Medulla oblongata (tissue), 1 donor: ENCODE results near the gene TLX1.

Experiments used
- DNase-seq: peaks from one replicate; pipeline ENCODE4 v3.0.0-alpha.2; 2015; ENCODE audit errors: extremely low spot score

The TLX1 gene

DNA sequence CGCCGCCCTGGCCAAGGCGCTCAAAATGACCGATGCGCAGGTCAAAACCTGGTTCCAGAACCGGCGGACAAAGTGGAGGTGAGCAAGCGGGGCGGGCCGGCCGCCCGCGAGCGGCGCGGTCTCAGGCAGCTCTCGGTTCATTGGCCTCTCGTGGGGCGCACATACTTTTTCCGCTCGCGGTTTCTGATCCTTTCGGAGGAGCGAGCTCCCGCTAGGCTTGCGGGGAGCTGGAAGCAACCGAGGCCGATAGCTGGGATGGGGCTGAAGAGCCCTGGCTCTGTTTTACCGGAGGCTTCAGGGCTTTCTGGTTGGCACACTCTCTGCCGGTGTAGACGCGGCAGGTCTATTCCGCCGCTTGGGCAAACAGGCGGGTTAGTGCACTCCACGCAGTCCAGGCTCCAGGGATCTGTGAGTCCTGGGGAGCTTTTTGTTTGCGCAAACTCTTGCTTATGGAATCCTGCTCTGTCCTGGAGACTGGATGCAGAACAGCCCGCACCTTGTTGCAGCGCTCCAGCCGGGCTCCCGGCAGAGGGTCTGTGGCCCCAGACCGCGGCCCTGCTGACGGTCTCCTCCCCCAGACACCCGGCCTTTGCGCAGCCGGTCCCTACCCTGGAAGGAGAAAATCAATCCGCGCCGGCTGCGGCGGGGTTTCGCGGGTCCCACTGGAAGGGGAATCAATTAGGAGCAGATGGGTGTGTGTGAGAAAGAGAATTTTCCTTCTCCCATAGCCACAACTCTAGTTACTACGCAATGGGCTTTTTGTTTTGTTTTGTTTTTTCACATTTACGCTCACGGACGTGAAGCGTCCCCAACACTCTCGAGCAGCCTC lies 3.4 kb downstream of the TLX1 start:
- no peak for DNase-seq

DNA sequence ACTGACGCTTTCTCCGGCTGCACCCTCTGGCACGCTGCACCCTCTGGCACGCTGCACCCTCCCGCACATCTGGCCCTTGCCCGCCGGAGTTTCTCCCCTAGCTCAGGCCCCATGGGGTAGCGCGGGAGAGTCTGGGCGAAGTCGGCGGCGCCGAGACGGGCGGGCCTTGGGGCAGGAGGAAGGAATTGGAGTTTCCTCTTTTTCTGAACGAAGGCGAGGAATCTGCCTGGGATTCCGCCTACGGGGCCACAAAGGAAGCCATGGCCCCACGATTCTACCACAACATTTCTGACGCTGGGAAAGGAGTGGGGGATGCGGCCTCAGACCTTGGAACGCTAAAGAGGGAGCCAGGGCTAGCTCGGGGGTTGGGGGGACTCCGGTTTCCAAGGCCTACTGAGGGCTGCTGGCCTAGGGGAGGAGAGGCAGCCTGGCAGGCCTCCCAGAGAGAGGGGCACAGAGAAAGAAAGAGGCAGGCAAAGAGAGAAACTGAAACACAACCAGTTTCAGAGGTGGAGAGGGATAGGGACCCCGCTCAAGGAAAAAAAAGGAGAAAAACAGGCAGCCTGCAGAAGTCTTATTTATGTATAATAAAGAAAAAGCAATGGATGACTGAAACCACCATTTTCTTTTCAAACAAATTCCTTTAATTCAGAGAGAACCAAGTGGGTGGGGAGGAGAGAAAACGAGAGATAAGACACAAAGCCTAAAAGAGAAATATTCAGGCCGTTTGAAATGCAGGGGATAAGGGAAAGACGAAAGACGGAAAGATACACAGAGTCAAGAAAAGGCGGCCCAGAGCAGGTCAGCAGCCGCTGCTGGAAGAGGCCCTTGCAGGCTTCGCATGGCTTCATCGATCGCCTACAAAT lies 4.3 kb downstream of the TLX1 start:
- no peak for DNase-seq

DNA sequence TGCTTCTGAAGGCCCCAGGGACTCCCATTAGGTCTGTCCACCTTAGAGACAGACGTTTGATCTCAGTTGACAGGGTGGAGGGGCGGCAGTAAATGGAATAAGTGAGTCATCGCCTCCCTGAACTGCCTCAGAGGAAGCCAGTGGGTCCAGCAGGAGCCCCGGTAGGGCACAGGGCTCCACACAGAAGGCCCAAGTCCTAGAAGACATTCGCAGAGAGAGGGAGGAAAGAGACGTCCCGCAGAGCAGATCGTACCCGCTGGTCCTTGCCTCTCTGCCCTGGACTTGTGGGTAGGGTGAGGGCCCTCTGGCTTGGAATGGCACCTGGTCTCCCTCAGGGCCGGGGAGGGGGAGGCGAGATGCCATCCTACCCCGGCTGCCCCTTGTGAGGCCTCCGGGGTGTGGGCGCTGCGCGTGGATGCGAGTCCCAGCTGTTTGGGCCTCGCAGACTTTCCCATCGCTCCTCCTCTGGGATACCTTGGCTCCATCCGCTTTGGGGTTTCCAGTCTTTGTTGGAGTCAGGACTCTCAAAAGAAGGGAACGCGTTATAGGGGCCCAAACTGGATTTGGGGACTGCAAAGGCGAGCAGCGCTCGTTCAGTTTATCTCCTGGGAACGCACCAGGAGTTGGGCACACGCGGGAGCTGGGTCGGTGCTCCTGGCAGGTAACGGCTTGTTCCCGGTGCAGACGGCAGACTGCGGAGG lies 5.1 kb downstream of the TLX1 start:
- DNase-seq = no peak

DNA sequence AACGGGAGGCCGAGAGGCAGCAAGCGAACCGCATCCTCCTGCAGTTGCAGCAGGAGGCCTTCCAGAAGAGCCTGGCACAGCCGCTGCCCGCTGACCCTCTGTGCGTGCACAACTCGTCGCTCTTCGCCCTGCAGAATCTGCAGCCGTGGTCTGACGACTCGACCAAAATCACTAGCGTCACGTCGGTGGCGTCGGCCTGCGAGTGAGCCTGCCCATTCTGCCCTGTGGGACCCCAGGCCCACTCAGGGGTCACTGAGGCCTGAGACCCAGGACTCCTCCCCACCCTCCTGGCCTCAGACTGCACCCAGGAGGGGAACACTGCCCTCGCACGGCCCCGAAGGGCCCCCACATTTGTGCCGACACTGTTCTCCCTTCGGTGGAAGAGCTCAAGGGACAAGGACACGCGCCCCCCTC lies 5.6 kb downstream of the TLX1 start:
- no peak for DNase-seq

DNA sequence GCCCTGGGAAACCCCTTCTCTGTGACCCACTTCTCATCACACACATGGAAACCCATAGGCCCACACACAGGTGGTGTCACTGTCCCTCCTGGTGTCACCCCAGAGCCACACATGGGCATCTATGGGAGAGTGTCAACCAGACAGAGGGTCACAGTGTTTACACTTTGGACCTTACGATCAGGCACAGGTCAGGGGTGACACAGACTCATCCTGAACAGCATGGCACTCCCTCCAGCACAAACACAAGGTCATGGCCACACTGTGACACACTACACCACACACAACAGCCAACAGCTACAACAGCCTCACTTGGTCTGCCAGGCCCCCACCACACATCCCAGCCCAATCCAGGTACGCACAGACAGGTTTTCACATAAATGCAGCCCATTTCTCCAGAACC lies 6.2 kb downstream of the TLX1 start:
- DNase-seq = no peak

DNA sequence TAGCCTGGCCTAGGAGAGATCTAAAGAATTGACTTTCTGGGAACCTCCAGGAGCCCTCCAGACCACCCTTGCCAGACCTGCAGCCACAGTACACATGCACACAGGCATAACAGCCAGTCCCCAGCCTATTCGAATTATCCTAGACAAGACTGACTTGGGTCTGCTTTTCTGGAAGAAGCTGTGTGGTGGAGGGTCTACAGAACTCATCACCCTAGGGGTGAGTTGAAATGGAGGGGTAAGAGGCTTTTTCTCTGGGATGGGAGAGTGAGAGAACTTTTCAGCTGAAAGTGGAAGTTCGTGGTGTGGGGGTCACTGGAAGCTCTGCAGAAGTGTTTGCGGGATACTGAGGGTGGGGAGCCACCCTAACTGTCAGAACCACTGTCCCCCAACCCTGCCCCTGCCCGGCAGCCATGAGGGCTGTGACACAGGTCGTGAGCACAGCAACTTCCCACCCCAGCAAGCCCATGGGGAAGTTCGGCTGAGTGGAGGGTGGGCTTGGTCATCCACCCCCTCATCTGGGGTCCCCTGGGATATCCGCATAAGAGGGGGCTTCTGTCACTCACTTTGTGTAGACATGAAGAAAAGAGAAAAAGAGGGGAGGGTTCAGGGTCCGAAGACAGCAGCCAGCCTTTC lies 7.8 kb downstream of the TLX1 start:
- no peak for DNase-seq

DNA sequence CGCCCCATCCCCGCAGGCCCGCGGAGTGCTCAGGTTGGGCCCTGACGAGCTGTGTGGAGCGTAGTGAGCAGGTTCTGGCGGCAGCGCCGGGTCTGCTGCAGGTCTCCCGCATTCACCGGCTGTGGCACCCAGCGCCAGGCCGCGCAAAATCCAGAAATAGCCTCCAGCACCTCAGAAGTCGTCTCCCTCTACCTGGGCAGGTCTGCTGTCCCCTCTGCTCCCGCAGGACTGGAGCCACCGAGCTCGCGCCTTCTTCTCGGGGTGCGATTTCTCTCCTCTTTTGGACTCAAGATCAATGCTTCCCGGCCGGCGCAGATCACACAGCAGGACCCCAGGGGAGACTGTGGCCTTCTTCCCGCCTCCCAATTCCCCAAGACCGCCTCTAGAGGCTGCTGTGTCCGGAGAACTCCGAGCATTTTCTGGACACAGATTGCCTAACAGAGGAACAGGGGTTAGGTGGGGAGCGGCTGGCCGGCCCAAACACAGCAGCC lies 8.4 kb downstream of the TLX1 start:
- DNase-seq = no peak

DNA sequence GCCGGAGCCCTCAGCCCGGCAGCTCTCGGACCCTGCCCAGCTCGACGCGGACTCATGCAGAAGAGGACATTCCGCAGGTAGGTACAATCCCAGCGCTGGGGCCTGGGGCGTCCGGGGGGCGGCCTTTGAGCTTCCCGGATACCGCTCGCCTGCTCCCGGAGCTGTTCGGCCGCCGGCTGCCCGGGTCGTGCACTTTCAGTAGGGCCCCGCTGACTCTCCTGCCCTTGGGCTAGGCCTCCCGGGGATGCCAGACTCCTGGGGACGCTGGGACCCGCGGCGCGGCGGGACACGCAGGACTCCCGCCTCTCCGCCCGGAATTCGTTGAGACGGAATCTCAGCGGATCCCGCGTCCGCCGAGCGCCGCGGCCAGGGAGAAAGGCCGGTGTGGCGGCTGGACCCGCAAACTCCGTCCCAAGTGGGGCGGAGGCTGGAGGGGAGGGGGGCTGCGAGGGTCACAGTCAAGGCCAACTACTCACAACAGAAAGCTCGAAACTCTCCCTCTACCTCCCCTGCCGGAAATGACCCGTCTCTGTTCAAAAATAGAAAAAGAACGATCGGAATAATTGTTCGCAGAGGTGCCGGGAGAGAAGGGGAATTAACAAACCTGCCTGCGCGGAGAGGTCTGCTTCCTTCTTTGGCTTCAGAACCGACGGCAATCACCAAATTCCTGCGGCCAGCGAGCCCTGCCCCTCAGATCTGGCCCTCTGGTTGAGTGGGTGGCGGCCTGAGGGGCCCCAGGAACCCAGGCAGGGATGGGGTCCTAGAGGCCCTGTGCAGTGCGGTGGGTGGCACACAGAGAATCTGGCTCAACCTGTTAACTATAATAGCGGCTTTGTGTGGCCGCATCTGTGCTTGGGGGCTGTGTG lies 9.2 kb downstream of the TLX1 start:
- DNase-seq = no peak

DNA sequence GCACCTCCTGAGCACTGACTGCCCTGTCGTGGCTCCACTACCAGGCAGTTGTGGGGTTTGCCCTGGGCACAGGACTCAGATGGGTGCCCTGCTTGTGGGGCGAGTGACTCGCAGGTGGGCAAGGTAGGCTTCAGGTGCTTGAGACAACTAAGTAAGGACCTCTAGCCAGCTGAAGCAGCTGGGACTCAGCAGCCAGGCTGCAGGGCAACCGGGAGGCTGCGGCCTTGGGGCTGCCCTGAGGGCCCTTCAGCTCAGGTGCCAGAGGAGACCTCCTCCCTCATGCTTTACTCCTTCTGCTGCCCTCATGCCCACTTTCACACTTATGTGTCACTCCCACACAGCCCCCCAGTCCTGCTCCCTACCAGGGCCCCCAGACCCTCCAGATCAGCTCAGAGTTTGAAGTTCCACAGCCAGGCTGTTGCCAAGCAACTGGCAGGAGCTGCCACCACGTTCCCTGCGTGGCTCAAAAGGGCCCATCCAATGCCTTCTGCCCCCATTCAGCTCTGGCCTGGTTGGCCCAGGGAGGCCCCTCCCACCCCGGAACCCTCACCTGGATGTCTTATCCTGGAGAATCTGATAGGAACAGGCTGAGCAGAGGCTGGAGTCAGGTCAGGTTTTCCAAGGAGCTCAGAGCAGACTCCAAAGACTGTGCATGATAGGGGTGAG lies 10.0 kb downstream of the TLX1 start:
- no peak for DNase-seq

DNA sequence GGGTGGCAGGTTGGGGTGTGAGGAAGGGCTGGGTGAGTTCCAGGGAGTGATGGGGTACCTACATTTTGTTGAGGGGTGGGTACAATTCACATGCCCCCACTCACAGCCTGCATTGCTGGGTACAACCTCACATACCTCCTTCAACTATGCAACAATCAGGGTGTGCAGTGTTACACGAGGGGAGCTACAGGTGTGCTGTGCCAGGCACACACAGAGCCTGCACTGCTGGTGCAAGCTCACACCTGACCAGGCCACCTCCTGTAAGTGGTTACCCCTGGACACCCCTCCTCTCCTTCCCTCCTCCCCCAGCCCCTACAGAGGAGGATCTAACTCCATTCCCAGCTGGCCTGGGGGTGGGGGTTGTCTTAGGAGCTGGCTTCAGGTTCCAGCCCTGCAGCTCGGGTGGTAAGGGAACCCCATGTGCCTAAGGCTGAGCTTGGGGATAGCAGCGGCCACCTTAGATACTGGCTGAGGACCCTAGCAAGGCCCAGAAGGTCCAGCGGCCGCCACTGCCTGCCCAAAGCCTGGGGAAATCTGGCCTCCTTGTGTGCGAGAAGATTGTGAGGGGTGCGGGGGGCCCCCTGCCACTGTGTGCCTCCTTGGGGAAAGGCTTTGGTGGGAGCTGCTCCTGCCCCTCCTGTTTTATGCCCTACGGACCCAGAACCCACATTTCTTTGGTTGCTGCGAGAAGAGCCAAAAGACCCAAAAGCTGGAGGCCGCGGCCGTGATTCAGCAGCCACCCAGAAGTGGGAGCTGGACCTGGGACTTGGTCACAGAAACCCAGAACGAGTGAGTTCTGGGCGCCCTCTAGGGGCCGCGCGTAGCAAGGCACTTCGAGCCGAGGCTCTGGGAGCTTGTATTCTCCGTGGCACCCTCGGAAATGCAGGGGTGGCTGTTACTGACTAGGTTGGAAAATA lies 10.8 kb downstream of the TLX1 start:
- peak; percentile 89 for DNase-seq

DNA sequence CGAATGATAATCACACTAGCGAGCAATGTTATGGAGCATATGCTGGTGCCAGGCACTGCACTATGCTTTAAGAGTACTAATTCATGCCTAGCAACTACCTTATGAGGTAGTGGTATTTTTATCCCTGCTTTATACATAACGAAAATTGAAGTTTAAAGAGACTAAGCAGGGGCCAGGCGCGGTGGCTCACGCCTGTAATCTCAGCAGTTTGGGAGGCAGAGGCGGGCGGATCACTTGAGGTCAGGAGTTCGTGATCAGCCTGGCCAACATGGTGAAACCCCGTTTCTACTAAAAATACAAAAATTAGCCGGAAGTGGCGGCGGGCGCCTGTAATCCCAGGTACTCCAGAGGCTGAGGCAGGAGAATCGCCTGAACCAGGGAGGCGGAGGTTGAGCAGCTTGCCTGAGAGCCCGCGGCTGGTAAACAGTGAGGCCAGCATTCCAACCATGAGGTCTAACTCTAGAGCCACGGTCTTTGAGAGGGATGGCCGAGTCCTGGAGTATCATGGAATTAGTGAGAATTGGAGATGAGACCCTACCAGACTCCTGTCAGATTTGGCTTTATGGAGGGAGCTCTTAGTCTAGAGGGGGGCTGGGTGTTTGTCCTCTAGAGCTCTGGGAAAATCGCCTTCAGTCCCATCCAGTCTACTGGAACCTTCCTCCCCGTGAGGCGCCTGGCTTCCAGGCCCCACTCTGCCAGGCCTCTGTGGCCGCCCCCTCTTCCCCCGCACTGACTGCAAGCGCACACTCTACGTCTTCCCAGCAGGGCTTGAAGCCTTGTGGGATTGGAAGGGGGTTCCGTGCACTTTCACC lies 11.6 kb downstream of the TLX1 start:
- DNase-seq = no peak

DNA sequence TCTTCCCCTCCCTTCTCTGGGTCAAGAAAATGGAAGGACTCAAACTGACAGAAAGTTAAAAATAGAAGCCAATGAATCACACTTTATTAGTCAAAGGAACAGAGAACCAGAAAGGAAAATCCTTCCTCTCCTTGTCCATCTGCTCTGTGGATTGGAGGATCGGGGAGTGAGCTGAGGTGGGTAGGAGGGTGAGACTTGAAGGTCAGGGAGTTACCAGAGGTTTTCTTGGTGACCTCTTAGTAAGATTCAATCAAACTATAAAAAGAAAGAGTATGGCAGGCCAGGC lies 12.2 kb downstream of the TLX1 start:
- no peak for DNase-seq

DNA sequence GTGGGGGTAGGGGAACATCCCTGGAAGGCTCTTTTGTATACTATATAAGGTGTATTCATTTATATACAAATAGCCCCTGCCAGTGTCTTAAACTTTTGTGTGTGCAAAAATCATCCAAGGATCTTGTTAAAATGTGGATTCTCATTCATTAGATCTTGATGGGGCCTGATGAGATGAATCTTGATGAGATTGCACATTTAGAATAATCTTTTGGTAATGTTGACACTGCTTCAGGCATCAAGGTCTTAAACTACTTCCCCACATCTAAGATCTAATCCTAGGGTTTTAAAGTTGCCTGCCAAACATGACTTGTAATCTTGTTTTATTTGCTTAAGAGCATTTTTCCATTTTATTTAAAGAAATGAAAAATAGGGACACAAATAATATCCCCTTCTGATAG lies 13.0 kb downstream of the TLX1 start:
- DNase-seq = no peak

DNA sequence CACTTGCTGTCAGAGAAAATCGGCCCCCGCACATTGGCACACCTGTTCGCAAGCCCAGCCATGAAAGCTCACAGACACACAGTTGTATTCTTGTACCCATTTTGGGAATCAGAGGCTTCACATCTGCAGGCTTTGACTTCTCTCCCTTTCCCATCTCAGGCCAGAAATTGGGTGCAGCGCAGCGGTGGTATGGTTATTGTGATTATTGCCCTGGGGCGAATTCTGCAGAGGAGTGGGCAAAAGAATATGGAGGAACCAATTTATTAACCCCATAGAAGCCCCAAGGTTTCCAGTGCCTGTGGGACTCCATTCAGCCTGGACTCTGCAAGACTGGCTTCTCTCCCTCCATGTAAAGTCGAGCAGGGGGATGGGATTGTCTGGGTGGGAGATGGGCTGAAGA lies 14.0 kb downstream of the TLX1 start:
- DNase-seq = no peak

DNA sequence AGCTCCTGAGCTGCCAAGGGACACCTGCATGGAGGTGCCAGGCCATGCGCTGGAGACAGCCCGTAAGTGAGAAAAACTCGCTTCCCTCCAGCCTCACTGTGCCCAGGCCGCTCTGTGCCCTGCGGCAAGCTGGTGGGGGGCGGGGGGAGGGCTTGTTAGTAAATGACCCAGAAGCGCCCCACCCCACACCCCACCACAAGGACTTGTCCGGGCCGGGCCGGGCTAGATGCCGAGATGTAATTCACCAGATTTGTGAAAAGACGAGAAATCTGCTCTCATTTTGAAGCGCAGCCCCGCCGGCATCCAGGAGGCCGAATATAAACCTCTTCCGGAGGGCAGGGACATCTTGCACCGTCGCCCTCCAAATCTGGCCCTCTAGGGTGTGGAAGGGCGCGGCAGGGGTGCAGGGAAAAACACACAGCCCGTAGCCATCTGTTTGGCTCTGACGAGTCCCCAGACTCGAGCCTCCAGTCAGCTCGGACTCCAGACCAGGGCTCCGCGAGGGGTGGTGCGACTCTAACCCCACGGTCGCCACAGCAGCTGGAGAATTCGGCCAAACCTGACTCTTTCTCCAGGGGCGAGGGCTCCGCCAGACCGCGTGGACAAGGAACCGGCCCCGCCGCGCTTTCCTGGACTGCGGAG lies 14.8 kb downstream of the TLX1 start:
- DNase-seq = no peak

DNA sequence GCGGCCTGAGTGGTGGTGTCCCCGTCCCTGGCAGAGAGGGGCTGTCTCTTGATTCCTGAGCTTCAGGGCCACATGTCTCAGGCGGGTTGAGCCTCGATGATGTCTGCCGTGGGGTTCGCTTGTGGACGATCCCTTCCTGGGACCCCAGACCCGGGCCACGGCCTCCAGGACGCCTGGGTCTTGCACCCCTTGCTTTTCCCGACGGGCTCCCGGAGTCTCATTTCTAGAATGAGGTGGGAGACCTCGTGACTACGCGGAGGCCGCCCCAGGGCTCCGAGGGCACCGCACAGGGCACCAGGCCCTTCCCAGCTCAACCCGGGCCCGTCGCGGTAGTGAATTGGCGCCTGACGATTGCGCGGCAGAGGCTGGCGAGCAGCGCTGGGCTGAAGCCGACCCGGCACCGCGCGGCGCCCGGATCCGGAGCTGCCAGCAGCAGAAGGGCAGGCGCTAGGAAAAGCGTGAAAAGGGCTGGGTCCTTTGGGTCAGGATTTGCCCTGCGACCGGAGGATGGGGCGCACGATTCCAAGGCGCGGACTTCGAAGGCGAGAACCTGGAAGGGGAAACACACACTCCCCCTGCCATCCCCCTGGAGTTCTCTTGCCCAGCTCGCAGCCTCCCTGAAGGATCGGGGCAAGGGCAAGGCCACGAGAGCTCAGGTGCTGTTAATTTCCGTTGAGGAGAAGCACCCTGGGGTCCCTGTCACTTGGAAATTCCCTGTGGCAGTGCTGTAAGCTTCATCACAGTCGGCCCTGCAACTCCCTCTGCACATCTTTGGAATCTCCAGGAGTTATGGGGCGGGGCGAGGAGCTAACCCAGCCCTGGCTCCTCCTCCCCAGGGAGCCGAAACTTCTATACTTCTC lies 15.5 kb downstream of the TLX1 start:
- no peak for DNase-seq

DNA sequence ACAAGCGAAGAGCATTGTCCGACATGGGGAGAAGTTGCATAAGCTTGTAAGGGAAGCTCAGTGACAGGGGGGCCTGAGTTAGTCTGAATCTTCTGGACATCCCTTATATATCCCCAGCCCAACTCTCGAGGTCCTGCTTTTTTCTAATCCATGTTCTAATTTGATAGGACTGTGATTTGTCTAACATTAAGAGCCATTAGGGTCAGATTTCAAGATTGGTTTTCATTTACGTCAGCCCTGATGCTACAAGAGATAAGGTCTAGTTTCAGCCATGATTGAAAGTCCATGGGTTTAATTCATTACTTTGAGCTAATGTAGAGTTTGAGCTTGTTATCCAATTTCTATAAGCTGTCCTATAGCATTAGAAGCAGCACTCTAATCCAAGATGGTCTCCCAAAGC lies 20.3 kb downstream of the TLX1 start:
- DNase-seq = no peak
